Measurements from ENCODE around the gene C6. TPM values are rescaled to one million over a fixed set of nuclear protein-coding genes. Genes with fewer than 3 reads are reported as not detected.

C6 gene
- total and polyA plus RNA-seq, 2 of the 8 experiments (the other 6 are each of a cell fraction or from before 2014, with no cell fraction given) = not detected

- Histone ChIP-seq H3K23ac (ENCODE audit: insufficient read length) (no peak overlapping the region), H4K91ac (replicated peaks; ENCODE audit: insufficient read length, low read length) (no peak overlapping the region), H2BK12ac (ENCODE audit: low read depth, low read length) (no peak overlapping the region), H3K4ac (replicated peaks; ENCODE audit: insufficient read length, low read depth, low read length) (no peak overlapping the region), H2BK20ac (ENCODE audit: low read length) (no peak overlapping the region), H3K4me3 (ENCODE audit: extremely low read depth in 1 of 4, insufficient read depth in 2 of 4, low read depth in 3 of 4, low read length in 4 of 4) (no peak overlapping the region), H3K79me2 (ENCODE audit: control insufficient read depth in 1 of 2, insufficient read depth in 2 of 2, low read length in 2 of 2) (no peaks in the 10 kb centered on the region), H3K14ac (ENCODE audit: insufficient read length) (no peak overlapping the region), H3K27me3 (replicated peaks in 1 of 4; ENCODE audit: control insufficient read depth in 3 of 4, extremely low read depth in 1 of 4, insufficient read depth in 3 of 4, low read length in 3 of 4) (no peaks in the 10 kb centered on the region), H3K9me3 (ENCODE audit: insufficient read depth in 2 of 2, low read depth in 1 of 2, low read length in 1 of 2) (peaks cover 2 to 3% of the 10 kb centered on the region in 2 experiments; a peak in 2 of 4 replicates), H3K27ac (ENCODE audit: low read depth, low read length) (no peak overlapping the region), H3K9ac (replicated peaks in 1 of 4; ENCODE audit: extremely low read depth in 1 of 4, low read depth in 3 of 4, low read length in 3 of 4) (no peak overlapping the region), H3K79me1 (ENCODE audit: low read depth, low read length) (no peaks in the 10 kb centered on the region), H3K4me1 (replicated peaks in 1 of 4; ENCODE audit: control insufficient read depth in 3 of 4, insufficient read depth in 4 of 4, low read length in 3 of 4) (no peaks in the 10 kb centered on the region), H3K36me3 (ENCODE audit: control insufficient read depth in 2 of 4, insufficient read depth in 4 of 4, low read length in 3 of 4) (no peaks in the 10 kb centered on the region), H2BK5ac (ENCODE audit: low read depth, low read length) (no peak overlapping the region), H2BK15ac (ENCODE audit: low read length) (no peak overlapping the region), H3K23me2 (ENCODE audit: low read depth, low read length) (no peaks in the 10 kb centered on the region), H4K5ac (ENCODE audit: insufficient read length, low read depth, low read length) (no peak overlapping the region), H2BK120ac (replicated peaks; ENCODE audit: low read depth, low read length) (no peak overlapping the region), H4K8ac (ENCODE audit: extremely low read depth, insufficient read depth, low read length) (no peak overlapping the region), H2AK5ac (ENCODE audit: low read depth, low read length) (no peak overlapping the region), H3K4me2 (ENCODE audit: insufficient read depth in 1 of 2, low read depth in 2 of 2, low read length in 2 of 2) (no peak overlapping the region), H2AFZ (ENCODE audit: low read length) (no peak overlapping the region), H4K20me1 (replicated peaks in 1 of 2; ENCODE audit: control insufficient read depth in 1 of 2, insufficient read depth in 2 of 2, low read length in 2 of 2) (no peaks in the 10 kb centered on the region), H3K18ac (ENCODE audit: extremely low read depth, low read length) (no peak overlapping the region), H3K56ac (replicated peaks; ENCODE audit: insufficient read length, low read depth, low read length) (no peak overlapping the region)
- WGBS, 2 experiments (ENCODE audit: extremely low coverage in 1 of 2, insufficient coverage in 1 of 2, insufficient read length in 1 of 2, insufficient replicate concordance in 2 of 2, low coverage in 1 of 2, low lambda C conversion rate in 2 of 2, missing lambda C conversion rate in 1 of 2) = 89% methylated on average over 2 of the region's 2 CpGs; no CpG with 5 or more reads in 1 of the 2 experiments
- ChIA-PET POLR2A (ENCODE audit: partially characterized antibody) (no interaction called here), CTCF (ENCODE audit: partially characterized antibody) (no interaction called here)
- no peak for DNase-seq (ENCODE audit: low read depth in 1 of 2, low spot score in 2 of 2)
- no peak for FAIRE-seq
- TF ChIP-seq RBBP5 (IDR thresholded peaks at IDR 0.05; ENCODE audit: borderline replicate concordance, low read depth, low read length) = no peak
Measured at GRCh38 chr5:41097642-41098041, 115.7 kb downstream of the C6 start.

Measured in H1 (cell line).